Measurements from ENCODE around the gene ATP2A3. TPM values are rescaled to one million over a fixed set of nuclear protein-coding genes. Genes with fewer than 3 reads are reported as not detected.
"Not testable (repeated sequence)": the region's sequence is repeated elsewhere in the genome, so short reads cannot be mapped to it uniquely, and the experiment has no call there.

Gene ATP2A3
- polyA plus RNA-seq, 3 donors from 2014 or later, result 29.6 to 116 (median 35.1) TPM

- Mint-ChIP-seq H3K9me3 (no peaks in the 10 kb centered on the region), H3K27me3 (ENCODE audit: low read depth in 3 of 3) (peaks cover 0 to 3% (median 0%) of the 10 kb centered on the region in 3 donors), H3K36me3 (peaks cover 0 to 19% (median 8%) of the 10 kb centered on the region in 3 donors), H3K4me3 (no peak overlapping the region), H3K4me1 (peaks cover 14 to 15% of the 10 kb centered on the region in 2 donors), H3K27ac (no peak overlapping the region)
- no peak for DNase-seq
Measured at GRCh38 chr17:3952186-3952585, 12.1 kb downstream of the ATP2A3 start.

GRCh38 chr17:3951420-3951819 lies 12.8 kb downstream of the ATP2A3 start:
- Mint-ChIP-seq H3K4me1 (peaks cover 6 to 7% of the 10 kb centered on the region in 2 donors), H3K27ac (no peak overlapping the region), H3K27me3 (ENCODE audit: low read depth in 3 of 3) (peaks cover 0 to 3% (median 0%) of the 10 kb centered on the region in 3 donors), H3K9me3 (no peaks in the 10 kb centered on the region), H3K4me3 (no peak overlapping the region), H3K36me3 (peaks cover 0 to 13% (median 8%) of the 10 kb centered on the region in 3 donors)
- DNase-seq, result no peak

GRCh38 chr17:3951003-3951402 lies 13.2 kb downstream of the ATP2A3 start:
- no peak overlapping the region for H3K4me3 Mint-ChIP-seq
- H3K36me3 Mint-ChIP-seq, result peaks cover 0 to 13% (median 8%) of the 10 kb centered on the region in 3 donors
- H3K27ac Mint-ChIP-seq, result no peak overlapping the region
- H3K4me1 Mint-ChIP-seq, result peaks cover 2 to 3% of the 10 kb centered on the region in 2 donors
- no peak for DNase-seq
- H3K27me3 Mint-ChIP-seq (ENCODE audit: low read depth in 3 of 3), result peaks cover 0 to 3% (median 0%) of the 10 kb centered on the region in 3 donors
- no peaks in the 10 kb centered on the region for H3K9me3 Mint-ChIP-seq

GRCh38 chr17:3950584-3950983 lies 13.7 kb downstream of the ATP2A3 start:
- Mint-ChIP-seq H3K4me1 (peaks cover 0 to 2% of the 10 kb centered on the region in 2 donors), H3K9me3 (no peaks in the 10 kb centered on the region), H3K27ac (no peak overlapping the region), H3K4me3 (no peak overlapping the region), H3K27me3 (ENCODE audit: low read depth in 3 of 3) (peaks cover 0 to 3% (median 0%) of the 10 kb centered on the region in 3 donors), H3K36me3 (peaks cover 3 to 16% (median 8%) of the 10 kb centered on the region in 3 donors)
- no peak for DNase-seq

- no peaks in the 10 kb centered on the region for H3K9me3 Mint-ChIP-seq
- peak overlapping the region in 3 of 6 donors; percentile 30 to 40 (median 39) for H3K27ac Mint-ChIP-seq
- H3K36me3 Mint-ChIP-seq, result peaks cover 3 to 19% (median 8%) of the 10 kb centered on the region in 3 donors
- DNase-seq, result no peak
- H3K27me3 Mint-ChIP-seq (ENCODE audit: low read depth in 3 of 3), result peaks cover 0 to 3% (median 0%) of the 10 kb centered on the region in 3 donors
- H3K4me1 Mint-ChIP-seq, result peaks cover 0 to 2% of the 10 kb centered on the region in 2 donors
- H3K4me3 Mint-ChIP-seq, result no peak overlapping the region
Measured at GRCh38 chr17:3949418-3949817, 14.8 kb downstream of the ATP2A3 start.

- DNase-seq; H3K9me3 Mint-ChIP-seq; H3K4me1 Mint-ChIP-seq; H3K27me3 Mint-ChIP-seq (ENCODE audit: low read depth in 3 of 3); H3K4me3 Mint-ChIP-seq: not testable (repeated sequence)
- Mint-ChIP-seq H3K27ac (peak overlapping the region in 2 of 6 donors; percentile 17 to 34), H3K36me3 (peaks cover 8 to 19% (median 8%) of the 10 kb centered on the region in 3 donors)
Measured at GRCh38 chr17:3948551-3948950, 15.7 kb downstream of the ATP2A3 start.

- Mint-ChIP-seq H3K27me3 (ENCODE audit: low read depth in 3 of 3) (peaks cover 0 to 6% (median 3%) of the 10 kb centered on the region in 3 donors), H3K9me3 (no peaks in the 10 kb centered on the region), H3K4me3 (no peak overlapping the region), H3K36me3 (peaks cover 8 to 24% (median 8%) of the 10 kb centered on the region in 3 donors), H3K27ac (no peak overlapping the region), H3K4me1 (peaks cover 0 to 4% of the 10 kb centered on the region in 2 donors)
- no peak for DNase-seq
Measured at GRCh38 chr17:3947318-3947810, 16.9 kb downstream of the ATP2A3 start.

GRCh38 chr17:3946711-3947235 lies 17.5 kb downstream of the ATP2A3 start:
- H3K27me3 Mint-ChIP-seq (ENCODE audit: low read depth in 3 of 3), result peaks cover 0 to 6% (median 3%) of the 10 kb centered on the region in 3 donors
- no peak overlapping the region for H3K4me3 Mint-ChIP-seq
- H3K36me3 Mint-ChIP-seq, result peaks cover 8 to 27% (median 8%) of the 10 kb centered on the region in 3 donors
- peaks cover 0 to 4% of the 10 kb centered on the region in 2 donors for H3K4me1 Mint-ChIP-seq
- H3K27ac Mint-ChIP-seq, result no peak overlapping the region
- no peak for DNase-seq
- H3K9me3 Mint-ChIP-seq, result no peaks in the 10 kb centered on the region

- Mint-ChIP-seq H3K4me1 (peaks cover 0 to 4% of the 10 kb centered on the region in 2 donors), H3K27me3 (ENCODE audit: low read depth in 3 of 3) (peaks cover 0 to 6% (median 0%) of the 10 kb centered on the region in 3 donors), H3K9me3 (no peaks in the 10 kb centered on the region), H3K27ac (no peak overlapping the region), H3K36me3 (peaks cover 8 to 32% (median 12%) of the 10 kb centered on the region in 3 donors), H3K4me3 (no peak overlapping the region)
- DNase-seq, result peak; percentile 13 to 53 (median 46)
Measured at GRCh38 chr17:3944485-3945388, 19.5 kb downstream of the ATP2A3 start.

- DNase-seq, result no peak
- peak overlapping the region in 2 of 6 donors; percentile 28 to 31 for H3K27ac Mint-ChIP-seq
- no peaks in the 10 kb centered on the region for H3K9me3 Mint-ChIP-seq
- H3K4me1 Mint-ChIP-seq, result peaks cover 2 to 4% of the 10 kb centered on the region in 2 donors
- peaks cover 8 to 30% (median 11%) of the 10 kb centered on the region in 3 donors for H3K36me3 Mint-ChIP-seq
- H3K4me3 Mint-ChIP-seq, result no peak overlapping the region
- peaks cover 0 to 6% (median 0%) of the 10 kb centered on the region in 3 donors for H3K27me3 Mint-ChIP-seq (ENCODE audit: low read depth in 3 of 3)
Measured at GRCh38 chr17:3943240-3943891, 20.9 kb downstream of the ATP2A3 start.

GRCh38 chr17:3940965-3941698 lies 23.1 kb downstream of the ATP2A3 start:
- no peak for DNase-seq
- Mint-ChIP-seq H3K4me3 (no peak overlapping the region), H3K4me1 (peaks cover 4 to 5% of the 10 kb centered on the region in 2 donors), H3K27me3 (ENCODE audit: low read depth in 3 of 3) (peaks cover 0 to 6% (median 2%) of the 10 kb centered on the region in 3 donors), H3K27ac (peak overlapping the region in 1 of 6 donors; percentile 2), H3K36me3 (peaks cover 20 to 43% (median 21%) of the 10 kb centered on the region in 3 donors), H3K9me3 (no peaks in the 10 kb centered on the region)

- Mint-ChIP-seq H3K4me1 (peaks cover 0 to 8% of the 10 kb centered on the region in 2 donors), H3K27ac (peak overlapping the region in 4 of 6 donors; percentile 2 to 66 (median 25)), H3K9me3 (no peaks in the 10 kb centered on the region), H3K36me3 (peaks cover 17 to 45% (median 29%) of the 10 kb centered on the region in 3 donors), H3K27me3 (ENCODE audit: low read depth in 3 of 3) (peaks cover 0 to 2% (median 0%) of the 10 kb centered on the region in 3 donors), H3K4me3 (no peak overlapping the region)
- no peak for DNase-seq
Measured at GRCh38 chr17:3937359-3937758, 26.9 kb downstream of the ATP2A3 start.
